Colonic mucosa (tissue), 4 donors: ENCODE results near the gene STAG3. TPM values are rescaled to one million over a fixed set of nuclear protein-coding genes. Genes with fewer than 3 reads are reported as not detected.
"Not testable (repeated sequence)": the region's sequence is repeated elsewhere in the genome, so short reads cannot be mapped to it uniquely, and the experiment has no call there.

Experiments
- DNase-seq: peaks from one replicate; pipeline ENCODE4 v3.0.0-alpha.2; 2020
- H3K27ac ChIP-seq: fragments of 200-600 bp; one replicate; pipeline ENCODE4 v1.8.0; 2021
- H3K27me3 ChIP-seq: fragments of 200-600 bp; one replicate; pipeline ENCODE4 v1.8.0; 2021
- H3K36me3 ChIP-seq: fragments of 200-600 bp; one replicate; pipeline ENCODE4 v1.8.0; 2021
- H3K4me1 ChIP-seq: fragments of 200-600 bp; one replicate; pipeline ENCODE4 v1.8.0; 2021; ENCODE audit warnings: mild to moderate bottlenecking
- H3K4me3 ChIP-seq: fragments of 200-600 bp; one replicate; pipeline ENCODE4 v1.8.0; 2021
- H3K9ac ChIP-seq, 2 donors: one replicate each; pipeline ENCODE4 v1.7.0; 2013; ENCODE audit warnings: control low read depth in 2 of 2, low read depth in 2 of 2, low read length in 2 of 2
- H3K9me3 ChIP-seq: fragments of 200-600 bp; one replicate; pipeline ENCODE4 v1.8.0; 2021
- intact Hi-C: fragments of 100-400 bp; cut with DNase I; formaldehyde crosslinking; loops from one replicate; pipeline ENCODE4 v1.14.1; 2022
- total RNA-seq, 2 donors: library from RNA; stranded (reverse); fragmentation: NEBNext Ultra II Directional in 1 of 2; extraction: Animal tissue kit (Norgen Biotek cat#: 25700) in 1 of 2; gene quantifications; one replicate each; pipeline ENCODE4 v1.2.1, GENCODE V29; 2021
- TF ChIP-seq, protein P1 (sequence below): fragments of 200-600 bp; IDR thresholded peaks from one replicate; pipeline ENCODE4 v1.8.0; 2022; ENCODE audit warnings: antibody characterized with exemption, mild to moderate bottlenecking
- donor health status: healthy.
- donor health status: DM: no; HTN: no; CAD: no.
- donor health status: DM: no; HTN: no; CAD: no.

Gene STAG3
- total RNA-seq, 2 donors from 2014 or later = 1.4 to 3.8 TPM

DNA sequence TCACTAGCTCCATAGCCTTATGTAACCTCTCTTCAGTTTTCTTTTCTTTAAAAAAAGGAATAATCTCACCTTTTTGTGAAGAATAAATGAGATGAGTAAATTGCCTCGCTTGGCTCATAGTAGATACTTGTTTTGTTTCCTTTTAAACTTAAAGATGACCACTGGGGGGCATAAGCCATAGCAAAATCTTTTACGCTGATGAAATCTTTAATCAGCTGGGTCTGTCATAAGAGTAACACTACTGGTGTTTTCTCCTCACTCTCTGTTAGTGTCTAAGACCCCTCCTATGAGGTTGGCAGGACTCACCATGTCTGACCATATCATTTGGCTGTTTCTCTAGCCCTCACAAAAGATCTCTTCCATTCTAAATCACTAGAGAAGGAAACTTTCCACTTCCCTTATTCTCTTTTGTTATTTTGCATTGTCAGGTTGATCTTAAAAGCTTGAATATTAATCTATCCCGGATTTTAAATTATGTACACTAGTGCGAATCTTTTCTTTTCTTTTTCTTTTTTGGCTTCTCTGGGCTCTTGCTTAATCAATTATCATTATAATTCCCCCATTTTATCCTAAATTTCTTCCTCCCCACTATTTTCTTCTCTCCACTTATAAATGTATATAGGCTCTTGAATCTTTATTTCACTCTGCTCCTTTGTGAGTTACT lies 12.5 kb downstream of the STAG3 start:
- H3K4me3 ChIP-seq = no peak overlapping the region
- no peak for DNase-seq
- intact Hi-C loops = no loop called here
- H3K27ac ChIP-seq = no peak overlapping the region
- TF ChIP-seq, protein P1, sequence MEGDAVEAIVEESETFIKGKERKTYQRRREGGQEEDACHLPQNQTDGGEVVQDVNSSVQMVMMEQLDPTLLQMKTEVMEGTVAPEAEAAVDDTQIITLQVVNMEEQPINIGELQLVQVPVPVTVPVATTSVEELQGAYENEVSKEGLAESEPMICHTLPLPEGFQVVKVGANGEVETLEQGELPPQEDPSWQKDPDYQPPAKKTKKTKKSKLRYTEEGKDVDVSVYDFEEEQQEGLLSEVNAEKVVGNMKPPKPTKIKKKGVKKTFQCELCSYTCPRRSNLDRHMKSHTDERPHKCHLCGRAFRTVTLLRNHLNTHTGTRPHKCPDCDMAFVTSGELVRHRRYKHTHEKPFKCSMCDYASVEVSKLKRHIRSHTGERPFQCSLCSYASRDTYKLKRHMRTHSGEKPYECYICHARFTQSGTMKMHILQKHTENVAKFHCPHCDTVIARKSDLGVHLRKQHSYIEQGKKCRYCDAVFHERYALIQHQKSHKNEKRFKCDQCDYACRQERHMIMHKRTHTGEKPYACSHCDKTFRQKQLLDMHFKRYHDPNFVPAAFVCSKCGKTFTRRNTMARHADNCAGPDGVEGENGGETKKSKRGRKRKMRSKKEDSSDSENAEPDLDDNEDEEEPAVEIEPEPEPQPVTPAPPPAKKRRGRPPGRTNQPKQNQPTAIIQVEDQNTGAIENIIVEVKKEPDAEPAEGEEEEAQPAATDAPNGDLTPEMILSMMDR = peak; percentile 29
- H3K36me3 ChIP-seq = no peaks in the 10 kb centered on the region
- H3K27me3 ChIP-seq = no peaks in the 10 kb centered on the region
- H3K4me1 ChIP-seq = no peaks in the 10 kb centered on the region
- H3K9me3 ChIP-seq = no peaks in the 10 kb centered on the region
- no peak overlapping the region for H3K9ac ChIP-seq

DNA sequence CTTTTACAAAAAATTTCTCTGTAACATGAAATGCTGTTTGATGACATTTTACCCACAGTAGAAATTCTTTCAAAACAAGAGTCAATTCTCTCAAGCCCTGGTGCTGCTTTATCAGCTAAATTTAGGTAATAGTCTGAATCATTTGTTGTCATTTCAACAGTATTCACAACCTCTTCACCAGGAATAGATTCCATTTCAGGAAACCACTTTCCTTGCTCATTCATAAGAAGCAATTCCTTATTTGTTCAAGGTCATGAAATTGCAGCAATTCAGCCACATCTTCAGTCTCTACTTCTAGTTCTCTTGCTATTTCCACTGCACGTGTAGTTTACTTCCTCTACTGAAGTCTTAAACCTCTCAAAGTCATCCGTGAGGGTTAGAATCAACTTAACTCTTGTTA lies 14.1 kb downstream of the STAG3 start:
- intact Hi-C loops = no loop called here
- Histone ChIP-seq H3K9me3 (no peaks in the 10 kb centered on the region), H3K4me1 (no peaks in the 10 kb centered on the region), H3K27me3 (no peaks in the 10 kb centered on the region), H3K27ac (no peak overlapping the region), H3K36me3 (no peaks in the 10 kb centered on the region), H3K4me3 (no peak overlapping the region), H3K9ac (no peak overlapping the region)
- no peak for DNase-seq
- TF ChIP-seq, protein P1 = no peak

DNA sequence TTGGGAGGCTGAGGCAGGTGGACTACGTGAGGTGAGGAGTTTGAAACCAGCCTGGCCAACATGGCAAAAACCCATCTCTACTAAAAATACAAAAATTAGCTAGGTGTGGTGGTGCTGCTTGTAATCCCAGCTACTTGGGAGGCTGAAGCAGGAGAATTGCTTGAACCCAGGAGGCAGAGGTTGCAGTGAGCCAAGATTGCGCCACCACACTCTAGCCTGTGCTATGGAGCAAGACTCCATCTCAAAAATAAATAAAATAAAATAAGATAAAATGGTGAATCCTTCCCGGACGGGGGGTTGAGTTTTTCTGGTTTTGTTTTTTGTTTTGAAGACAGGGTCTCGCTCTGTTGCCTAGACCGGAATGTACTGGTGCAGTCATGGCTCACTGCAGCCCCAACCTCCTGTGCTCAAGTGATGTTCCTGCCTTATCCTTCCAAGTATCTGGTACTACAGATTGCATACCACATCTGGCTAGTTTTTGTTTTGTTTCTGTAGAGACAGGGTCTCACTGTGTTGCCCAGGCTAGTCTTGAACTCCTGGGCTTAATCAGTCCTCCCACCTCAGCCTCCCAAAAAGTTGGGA lies 14.7 kb downstream of the STAG3 start:
- H3K4me1 ChIP-seq, H3K9me3 ChIP-seq, H3K36me3 ChIP-seq, H3K27ac ChIP-seq, DNase-seq, H3K27me3 ChIP-seq, H3K9ac ChIP-seq, H3K4me3 ChIP-seq, intact Hi-C loops: not testable (repeated sequence)

DNA sequence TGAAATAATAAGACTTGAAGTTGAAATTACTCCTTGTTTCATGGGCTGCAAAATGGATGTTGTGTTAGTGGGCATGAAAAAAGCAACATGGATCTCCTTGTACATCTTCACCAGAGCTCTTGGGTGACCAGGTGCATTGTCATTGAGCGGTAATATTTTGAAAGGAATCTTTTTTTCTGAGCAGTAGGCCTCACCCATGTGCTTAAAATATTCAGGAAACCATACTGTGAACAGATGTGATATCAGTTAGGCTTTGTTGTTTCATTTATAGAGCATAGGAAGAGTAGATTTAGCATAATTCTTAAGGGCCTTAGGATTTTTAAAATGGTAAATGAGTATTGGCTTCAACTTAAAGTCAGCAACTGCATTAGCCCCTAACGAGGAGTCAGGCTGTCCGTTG lies 15.3 kb downstream of the STAG3 start:
- H3K36me3 ChIP-seq = no peaks in the 10 kb centered on the region
- H3K4me3 ChIP-seq = no peak overlapping the region
- no peak overlapping the region for H3K9ac ChIP-seq
- no peaks in the 10 kb centered on the region for H3K27me3 ChIP-seq
- H3K27ac ChIP-seq = no peak overlapping the region
- no peaks in the 10 kb centered on the region for H3K4me1 ChIP-seq
- no peak for DNase-seq
- H3K9me3 ChIP-seq = no peaks in the 10 kb centered on the region
- intact Hi-C loops = no loop called here
- TF ChIP-seq, protein P1 = no peak

DNA sequence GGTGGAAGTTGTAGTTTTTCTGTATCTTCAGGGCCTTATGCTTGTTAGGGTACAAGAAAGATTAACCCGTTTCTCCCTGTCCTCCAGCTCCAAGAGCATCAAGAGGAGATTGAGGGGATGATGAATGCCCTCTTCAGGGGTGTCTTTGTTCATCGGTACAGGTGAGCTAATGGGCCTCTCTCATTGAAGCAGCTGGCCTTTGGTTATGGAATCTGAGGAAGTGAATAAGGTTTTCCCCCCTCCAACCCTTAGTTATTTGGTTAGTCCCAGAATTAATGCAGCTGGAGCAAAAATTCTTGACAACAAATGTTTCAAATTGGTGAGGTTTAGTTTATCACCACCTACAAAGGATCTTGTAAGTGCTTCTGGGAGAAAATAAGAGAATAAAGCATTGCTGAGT lies 17.5 kb downstream of the STAG3 start:
- Histone ChIP-seq H3K36me3 (no peaks in the 10 kb centered on the region), H3K4me1 (no peaks in the 10 kb centered on the region), H3K9me3 (no peaks in the 10 kb centered on the region), H3K4me3 (no peak overlapping the region), H3K27ac (no peak overlapping the region), H3K9ac (peak overlapping the region in 1 of 2 donors; percentile 24), H3K27me3 (no peaks in the 10 kb centered on the region)
- intact Hi-C loops = no loop called here
- TF ChIP-seq, protein P1 = no peak
- DNase-seq = no peak

DNA sequence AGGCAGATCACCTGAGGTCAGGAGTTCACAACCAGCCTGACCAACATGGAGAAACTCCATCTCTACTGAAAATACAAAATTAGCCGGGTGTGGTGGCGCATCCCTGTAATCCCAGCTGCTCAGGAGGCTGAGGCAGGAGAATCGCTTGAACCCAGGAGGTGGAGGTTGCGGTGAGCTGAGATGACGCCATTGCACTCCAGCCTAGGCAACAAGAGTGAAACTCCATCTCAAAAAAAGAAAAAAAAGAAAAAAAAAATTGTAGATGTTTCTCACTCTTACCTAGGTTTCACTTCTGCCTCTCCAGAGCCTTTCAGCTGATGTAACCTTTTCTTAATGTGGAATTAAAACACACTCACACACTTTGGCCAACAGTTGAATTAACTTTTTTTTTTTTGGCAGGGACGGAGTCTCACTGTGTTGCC lies 18.2 kb downstream of the STAG3 start:
- H3K36me3 ChIP-seq, H3K4me3 ChIP-seq, H3K27ac ChIP-seq, H3K4me1 ChIP-seq, H3K27me3 ChIP-seq, intact Hi-C loops, H3K9ac ChIP-seq, DNase-seq, H3K9me3 ChIP-seq: not testable (repeated sequence)
